Osteoblast (primary cell): Measurements from ENCODE around the gene CCDC92B. TPM values are rescaled to one million over a fixed set of nuclear protein-coding genes. Genes with fewer than 3 reads are reported as not detected.
"Not testable (repeated sequence)": the region's sequence is repeated elsewhere in the genome, so short reads cannot be mapped to it uniquely, and the experiment has no call there.

Source experiments
- DNase-seq: peaks from one replicate; pipeline ENCODE4 v3.0.0; 2011; ENCODE audit warnings: low spot score, mixed read lengths; ENCODE audit not compliant: insufficient read length; ENCODE audit errors: missing footprints
- H2AFZ ChIP-seq: 2 replicates; pipeline ENCODE4 v1.6.0; 2011; ENCODE audit warnings: mild to moderate bottlenecking, low read length
- H3K27ac ChIP-seq: 2 replicates; pipeline ENCODE4 v1.5.1; 2011; ENCODE audit warnings: mild to moderate bottlenecking, low read depth, low read length, moderate library complexity
- H3K27me3 ChIP-seq: 2 replicates; pipeline ENCODE4 v1.6.0; 2012; ENCODE audit warnings: mild to moderate bottlenecking, control low read depth, inconsistent platforms, low read length, moderate library complexity; ENCODE audit not compliant: insufficient read depth
- H3K36me3 ChIP-seq: 2 replicates; pipeline ENCODE4 v1.5.1; 2011; ENCODE audit warnings: mild to moderate bottlenecking, low read length, control low read depth, moderate library complexity; ENCODE audit not compliant: insufficient read depth
- H3K4me1 ChIP-seq: 2 replicates; pipeline ENCODE4 v1.5.1; 2011; ENCODE audit warnings: mild to moderate bottlenecking, low read length, control low read depth, moderate library complexity; ENCODE audit not compliant: insufficient read depth
- H3K4me2 ChIP-seq: 2 replicates; pipeline ENCODE4 v1.6.0; 2011; ENCODE audit warnings: mild to moderate bottlenecking, low read length; ENCODE audit not compliant: insufficient read depth
- H3K4me3 ChIP-seq: fragments of 200-600 bp; sonication (generic); 3 replicates; pipeline ENCODE4 v1.5.1; 2012; ENCODE audit warnings: mild to moderate bottlenecking, low read length, inconsistent platforms; ENCODE audit not compliant: insufficient read depth
- H3K79me2 ChIP-seq: 2 replicates; pipeline ENCODE4 v1.6.0; 2012; ENCODE audit warnings: mild to moderate bottlenecking, low read length, control low read depth, inconsistent platforms; ENCODE audit not compliant: insufficient read depth
- H3K9me3 ChIP-seq: 2 replicates; pipeline ENCODE4 v1.5.1; 2011; ENCODE audit warnings: low read depth, low read length, control low read depth
- H4K20me1 ChIP-seq: 2 replicates; pipeline ENCODE4 v1.6.0; 2012; ENCODE audit warnings: mild to moderate bottlenecking, low read length, control low read depth; ENCODE audit not compliant: insufficient read depth
- CTCF ChIP-seq: IDR thresholded peaks from 2 replicates; pipeline ENCODE4 v1.5.1; 2011; ENCODE audit warnings: mild to moderate bottlenecking, low read depth, low read length, moderate library complexity; ENCODE audit errors: extremely low read depth
- total RNA-seq: library from RNA; depleted of rRNA; stranded (reverse); fragments of >200 nt; gene quantifications from 2 replicates; pipeline ENCODE4 v1.2.3, GENCODE V29; 2012

The CCDC92B gene
- total RNA-seq, 1 donor: not detected

GRCh38 chr17:2782055-2782454 lies 32.6 kb upstream of the CCDC92B start:
- no peaks in the 10 kb centered on the region for H4K20me1 ChIP-seq
- H3K4me3 ChIP-seq: no peak overlapping the region
- H3K36me3 ChIP-seq: no peaks in the 10 kb centered on the region
- H3K79me2 ChIP-seq: no peaks in the 10 kb centered on the region
- no peak overlapping the region for H3K27ac ChIP-seq
- H2AFZ ChIP-seq: no peak overlapping the region
- H3K4me2 ChIP-seq: no peak overlapping the region
- peak; percentile 57 for DNase-seq
- TF ChIP-seq CTCF: no peak
- H3K27me3 ChIP-seq: peaks cover 12% of the 10 kb centered on the region
- no peaks in the 10 kb centered on the region for H3K4me1 ChIP-seq
- no peaks in the 10 kb centered on the region for H3K9me3 ChIP-seq

- H3K4me2 ChIP-seq, H3K9me3 ChIP-seq, DNase-seq, H3K36me3 ChIP-seq, H3K27ac ChIP-seq, H3K4me1 ChIP-seq, H3K79me2 ChIP-seq, H2AFZ ChIP-seq, H3K4me3 ChIP-seq, H4K20me1 ChIP-seq: not testable (repeated sequence)
- peaks cover 16% of the 10 kb centered on the region for H3K27me3 ChIP-seq
These were observed 32.1 kb upstream of the CCDC92B start for GRCh38 chr17:2781598-2781997.

- Histone ChIP-seq H3K79me2 (no peaks in the 10 kb centered on the region), H3K9me3 (no peaks in the 10 kb centered on the region), H3K27me3 (peaks cover 19% of the 10 kb centered on the region), H3K36me3 (no peaks in the 10 kb centered on the region), H3K4me2 (no peak overlapping the region), H3K4me3 (no peak overlapping the region), H3K4me1 (no peaks in the 10 kb centered on the region), H3K27ac (no peak overlapping the region), H2AFZ (no peak overlapping the region), H4K20me1 (no peaks in the 10 kb centered on the region)
- no peak for TF ChIP-seq CTCF
- DNase-seq: peak; percentile 58
These were observed 31.5 kb upstream of the CCDC92B start for GRCh38 chr17:2780931-2781454.

GRCh38 chr17:2780256-2780655 lies 30.8 kb upstream of the CCDC92B start:
- Histone ChIP-seq H3K27me3 (peaks cover 24% of the 10 kb centered on the region), H3K36me3 (no peaks in the 10 kb centered on the region), H3K79me2 (no peaks in the 10 kb centered on the region), H4K20me1 (no peaks in the 10 kb centered on the region), H3K27ac (no peak overlapping the region), H3K9me3 (no peaks in the 10 kb centered on the region), H3K4me2 (no peak overlapping the region), H3K4me3 (no peak overlapping the region), H2AFZ (no peak overlapping the region), H3K4me1 (no peaks in the 10 kb centered on the region)
- DNase-seq: peak; percentile 54
- no peak for TF ChIP-seq CTCF
